K562 (cell line): ENCODE measurements around the gene CDYL. TPM values are rescaled to one million over a fixed set of nuclear protein-coding genes. Genes with fewer than 3 reads are reported as not detected.

ENCODE experiments used
- ESRRB ChIP-seq: fragments of 250-450 bp; sonication (Bioruptor Pico); IDR thresholded peaks from 2 replicates; pipeline ENCODE4 v1.5.0; 2020; ENCODE audit warnings: mild to moderate bottlenecking, moderate library complexity, borderline replicate concordance
- FIP1L1 ChIP-seq: fragments of 200-400 bp; formaldehyde crosslinking; IDR thresholded peaks from 2 replicates; pipeline ENCODE4 v1.6.1; 2018; ENCODE audit warnings: mild to moderate bottlenecking, low read depth, low read length; ENCODE audit not compliant: poor library complexity, severe bottlenecking
- KLF13 ChIP-seq: fragments of 450-650 bp; IDR thresholded peaks from 2 replicates; pipeline ENCODE4 v1.6.1; 2016; ENCODE audit warnings: missing genetic modification characterization, low read depth, mild to moderate bottlenecking, missing compliant biosample characterization, moderate library complexity, borderline replicate concordance
- NFATC3 ChIP-seq: fragments of 450-650 bp; IDR thresholded peaks from 2 replicates; pipeline ENCODE4 v1.6.1; 2017; ENCODE audit warnings: mild to moderate bottlenecking
- NFE2 ChIP-seq: IDR thresholded peaks from 2 replicates; pipeline ENCODE4 v1.6.1; 2014; ENCODE audit warnings: antibody characterized with exemption, low read depth
- PHF20 ChIP-seq: fragments of 450-650 bp; IDR thresholded peaks from 2 replicates; pipeline ENCODE4 v1.6.1; 2018; ENCODE audit not compliant: partially characterized antibody
- SIN3A ChIP-seq, 2 experiments: fragments of 150-350 bp in 1 of 2; IDR thresholded peaks; 2 replicates each; pipeline ENCODE4 v1.6.1; 2011 to 2016; ENCODE audit warnings: borderline replicate concordance in 2 of 2, low read depth in 2 of 2, low read length in 2 of 2, mild to moderate bottlenecking in 2 of 2, moderate library complexity in 2 of 2; ENCODE audit not compliant: control insufficient read depth in 1 of 2
- SMARCA4 ChIP-seq: fragments of 450-650 bp; IDR thresholded peaks from 2 replicates; pipeline ENCODE4 v1.6.1; 2016
- SMC3 ChIP-seq: conservative IDR thresholded peaks from 2 replicates; pipeline ENCODE4 v1.6.1; 2011; ENCODE audit warnings: low read depth, low read length, improper control_type of control experiment; ENCODE audit not compliant: insufficient read depth
- TEAD2 ChIP-seq: fragments of 450-650 bp; IDR thresholded peaks from 2 replicates; pipeline ENCODE4 v1.6.1; 2016; ENCODE audit warnings: missing genetic modification characterization, control low read depth, missing compliant biosample characterization
- ZNF212 ChIP-seq: fragments of 450-650 bp; formaldehyde crosslinking; IDR thresholded peaks from 2 replicates; pipeline ENCODE4 v1.4.0; 2020; ENCODE audit warnings: mild to moderate bottlenecking
- ZNF699 ChIP-seq: fragments of 250-450 bp; sonication (Bioruptor Pico); IDR thresholded peaks from 2 replicates; pipeline ENCODE4 v1.8.0; 2021; ENCODE audit warnings: mild to moderate bottlenecking, moderate library complexity; ENCODE audit not compliant: insufficient replicate concordance
- polyA plus RNA-seq, 8 experiments: library from polyadenylated mRNA; depleted of rRNA in 4 of 8; stranded (reverse) in 5 of 8; unstranded in 3 of 8; fragments of >200 nt; fragmentation: Nextera tagmentation in 2 of 8; fragmentation: Illumina TruSeq in 1 of 8; extraction: Ambion mirVana in 2 of 8; extraction: Trizol in 1 of 8; gene quantifications; 2 replicates each; pipeline versions ENCODE4 v1.2.1 to v1.2.3, GENCODE V29; 2011 to 2014; ENCODE audit warnings: inconsistent platforms in 1 of 8, missing spikeins in 1 of 8
- total RNA-seq, 7 experiments: library from RNA; depleted of rRNA in 6 of 7; stranded (reverse); fragments of >200 nt in 6 of 7; fragmentation: Illumina TruSeq in 2 of 7; extraction: Trizol in 2 of 7; gene quantifications; 2 replicates each; pipeline versions ENCODE4 v1.2.1 to v1.2.3, GENCODE V29; 2011 to 2021; ENCODE audit warnings: low replicate concordance in 1 of 7
- TF ChIP-seq, protein P1 (sequence below): fragments of 450-650 bp; IDR thresholded peaks from 2 replicates; pipeline ENCODE4 v1.6.1; 2017; ENCODE audit warnings: antibody characterized with exemption, mild to moderate bottlenecking
- TF ChIP-seq, protein P2 (sequence below): fragments of 250-450 bp; sonication (Bioruptor Pico); IDR thresholded peaks from 2 replicates; pipeline ENCODE4 v1.4.0; 2020; ENCODE audit warnings: mild to moderate bottlenecking
- TF ChIP-seq, protein P3 (sequence below), 2 experiments: IDR thresholded peaks; 2 replicates each; pipeline ENCODE4 v1.6.1; 2012; ENCODE audit warnings: improper control_type of control experiment in 2 of 2, low read depth in 2 of 2, low read length in 2 of 2, borderline replicate concordance in 1 of 2
- TF ChIP-seq, protein P4 (sequence below): fragments of 250-450 bp; sonication (Bioruptor Pico); IDR thresholded peaks from 2 replicates; pipeline ENCODE4 v1.8.0; 2021; ENCODE audit warnings: moderate library complexity, mild to moderate bottlenecking, inconsistent platforms

The CDYL gene
- total and polyA plus RNA-seq, 9 of the 15 experiments (the other 6 are each of a cell fraction or from before 2014, with no cell fraction given), result 8.1 to 45.8 (median 40.8) TPM

DNA sequence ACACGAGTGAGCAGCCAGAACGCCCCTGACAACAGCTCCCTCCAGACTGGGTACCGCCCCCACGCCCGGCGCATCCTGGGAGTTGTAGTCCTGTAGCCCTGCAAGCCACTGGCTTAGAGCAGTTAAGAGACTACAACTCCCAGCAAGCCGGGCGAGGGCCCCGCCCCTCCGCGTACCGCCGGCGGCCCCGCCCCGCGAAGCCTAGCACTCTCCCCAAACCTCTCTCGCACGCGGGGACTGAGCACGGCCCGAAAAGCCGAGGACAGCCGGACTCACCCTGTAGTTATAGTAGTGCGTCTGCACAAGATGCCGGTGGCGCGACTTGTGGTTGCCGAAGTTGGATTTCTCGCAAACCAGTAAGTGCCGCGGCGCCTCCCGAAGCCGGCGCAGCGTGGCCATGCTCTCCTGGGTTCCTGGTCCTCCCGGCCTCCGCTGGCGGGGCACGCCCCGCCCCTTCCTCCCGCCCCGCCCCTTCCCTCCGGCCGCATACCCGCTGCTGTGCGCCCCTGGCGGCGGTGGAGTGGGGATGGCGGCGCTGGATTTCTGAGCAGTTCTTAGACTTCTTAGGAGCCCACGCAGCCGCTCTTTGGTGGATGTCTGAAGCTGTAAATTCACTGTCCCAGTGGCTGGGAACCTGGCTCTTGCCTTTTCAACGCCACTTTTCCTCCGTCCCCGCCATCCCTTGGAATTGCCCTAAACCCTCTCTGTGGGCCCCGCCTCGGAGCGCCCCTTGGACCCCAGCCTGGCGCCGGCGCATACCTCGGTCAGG, 227.6 kb downstream of the CDYL start, which contains the start of gene RPP40 (continued):
- TF ChIP-seq, protein P1, sequence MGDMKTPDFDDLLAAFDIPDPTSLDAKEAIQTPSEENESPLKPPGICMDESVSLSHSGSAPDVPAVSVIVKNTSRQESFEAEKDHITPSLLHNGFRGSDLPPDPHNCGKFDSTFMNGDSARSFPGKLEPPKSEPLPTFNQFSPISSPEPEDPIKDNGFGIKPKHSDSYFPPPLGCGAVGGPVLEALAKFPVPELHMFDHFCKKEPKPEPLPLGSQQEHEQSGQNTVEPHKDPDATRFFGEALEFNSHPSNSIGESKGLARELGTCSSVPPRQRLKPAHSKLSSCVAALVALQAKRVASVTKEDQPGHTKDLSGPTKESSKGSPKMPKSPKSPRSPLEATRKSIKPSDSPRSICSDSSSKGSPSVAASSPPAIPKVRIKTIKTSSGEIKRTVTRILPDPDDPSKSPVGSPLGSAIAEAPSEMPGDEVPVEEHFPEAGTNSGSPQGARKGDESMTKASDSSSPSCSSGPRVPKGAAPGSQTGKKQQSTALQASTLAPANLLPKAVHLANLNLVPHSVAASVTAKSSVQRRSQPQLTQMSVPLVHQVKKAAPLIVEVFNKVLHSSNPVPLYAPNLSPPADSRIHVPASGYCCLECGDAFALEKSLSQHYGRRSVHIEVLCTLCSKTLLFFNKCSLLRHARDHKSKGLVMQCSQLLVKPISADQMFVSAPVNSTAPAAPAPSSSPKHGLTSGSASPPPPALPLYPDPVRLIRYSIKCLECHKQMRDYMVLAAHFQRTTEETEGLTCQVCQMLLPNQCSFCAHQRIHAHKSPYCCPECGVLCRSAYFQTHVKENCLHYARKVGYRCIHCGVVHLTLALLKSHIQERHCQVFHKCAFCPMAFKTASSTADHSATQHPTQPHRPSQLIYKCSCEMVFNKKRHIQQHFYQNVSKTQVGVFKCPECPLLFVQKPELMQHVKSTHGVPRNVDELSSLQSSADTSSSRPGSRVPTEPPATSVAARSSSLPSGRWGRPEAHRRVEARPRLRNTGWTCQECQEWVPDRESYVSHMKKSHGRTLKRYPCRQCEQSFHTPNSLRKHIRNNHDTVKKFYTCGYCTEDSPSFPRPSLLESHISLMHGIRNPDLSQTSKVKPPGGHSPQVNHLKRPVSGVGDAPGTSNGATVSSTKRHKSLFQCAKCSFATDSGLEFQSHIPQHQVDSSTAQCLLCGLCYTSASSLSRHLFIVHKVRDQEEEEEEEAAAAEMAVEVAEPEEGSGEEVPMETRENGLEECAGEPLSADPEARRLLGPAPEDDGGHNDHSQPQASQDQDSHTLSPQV, result peak; percentile 87
- TF ChIP-seq ESRRB (no peak), KLF13 (peak; percentile 85), NFATC3 (no peak), SMARCA4 (peak; percentile 53; the same call in 1 of the 2 replicates), TEAD2 (no peak), NFE2 (0 out of 2 replicates have a peak, but pooled peaks have one; percentile 5), FIP1L1 (peak; percentile 78), PHF20 (peak; percentile 66), ZNF699 (CRISPR knock-in tag) (no peak), SIN3A (IDR thresholded peaks at IDR 0.05; ENCODE audit: borderline replicate concordance in 2 of 2, control insufficient read depth in 1 of 2, low read depth in 2 of 2, low read length in 2 of 2) (peak in 1 of 2 experiments; percentile 96; a peak in 2 of 4 replicates), ZNF212 (CRISPR knock-in tag) (no peak), SMC3 (no peak)
- TF ChIP-seq, protein P2, sequence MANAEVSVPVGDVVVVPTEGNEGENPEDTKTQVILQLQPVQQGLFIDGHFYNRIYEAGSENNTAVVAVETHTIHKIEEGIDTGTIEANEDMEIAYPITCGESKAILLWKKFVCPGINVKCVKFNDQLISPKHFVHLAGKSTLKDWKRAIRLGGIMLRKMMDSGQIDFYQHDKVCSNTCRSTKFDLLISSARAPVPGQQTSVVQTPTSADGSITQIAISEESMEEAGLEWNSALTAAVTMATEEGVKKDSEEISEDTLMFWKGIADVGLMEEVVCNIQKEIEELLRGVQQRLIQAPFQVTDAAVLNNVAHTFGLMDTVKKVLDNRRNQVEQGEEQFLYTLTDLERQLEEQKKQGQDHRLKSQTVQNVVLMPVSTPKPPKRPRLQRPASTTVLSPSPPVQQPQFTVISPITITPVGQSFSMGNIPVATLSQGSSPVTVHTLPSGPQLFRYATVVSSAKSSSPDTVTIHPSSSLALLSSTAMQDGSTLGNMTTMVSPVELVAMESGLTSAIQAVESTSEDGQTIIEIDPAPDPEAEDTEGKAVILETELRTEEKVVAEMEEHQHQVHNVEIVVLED, result peak; percentile 87
- TF ChIP-seq, protein P3, sequence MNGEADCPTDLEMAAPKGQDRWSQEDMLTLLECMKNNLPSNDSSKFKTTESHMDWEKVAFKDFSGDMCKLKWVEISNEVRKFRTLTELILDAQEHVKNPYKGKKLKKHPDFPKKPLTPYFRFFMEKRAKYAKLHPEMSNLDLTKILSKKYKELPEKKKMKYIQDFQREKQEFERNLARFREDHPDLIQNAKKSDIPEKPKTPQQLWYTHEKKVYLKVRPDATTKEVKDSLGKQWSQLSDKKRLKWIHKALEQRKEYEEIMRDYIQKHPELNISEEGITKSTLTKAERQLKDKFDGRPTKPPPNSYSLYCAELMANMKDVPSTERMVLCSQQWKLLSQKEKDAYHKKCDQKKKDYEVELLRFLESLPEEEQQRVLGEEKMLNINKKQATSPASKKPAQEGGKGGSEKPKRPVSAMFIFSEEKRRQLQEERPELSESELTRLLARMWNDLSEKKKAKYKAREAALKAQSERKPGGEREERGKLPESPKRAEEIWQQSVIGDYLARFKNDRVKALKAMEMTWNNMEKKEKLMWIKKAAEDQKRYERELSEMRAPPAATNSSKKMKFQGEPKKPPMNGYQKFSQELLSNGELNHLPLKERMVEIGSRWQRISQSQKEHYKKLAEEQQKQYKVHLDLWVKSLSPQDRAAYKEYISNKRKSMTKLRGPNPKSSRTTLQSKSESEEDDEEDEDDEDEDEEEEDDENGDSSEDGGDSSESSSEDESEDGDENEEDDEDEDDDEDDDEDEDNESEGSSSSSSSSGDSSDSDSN (IDR thresholded peaks at IDR 0.05; ENCODE audit: borderline replicate concordance in 1 of 2, low read depth in 2 of 2, low read length in 2 of 2), result no peak
- TF ChIP-seq, protein P4, sequence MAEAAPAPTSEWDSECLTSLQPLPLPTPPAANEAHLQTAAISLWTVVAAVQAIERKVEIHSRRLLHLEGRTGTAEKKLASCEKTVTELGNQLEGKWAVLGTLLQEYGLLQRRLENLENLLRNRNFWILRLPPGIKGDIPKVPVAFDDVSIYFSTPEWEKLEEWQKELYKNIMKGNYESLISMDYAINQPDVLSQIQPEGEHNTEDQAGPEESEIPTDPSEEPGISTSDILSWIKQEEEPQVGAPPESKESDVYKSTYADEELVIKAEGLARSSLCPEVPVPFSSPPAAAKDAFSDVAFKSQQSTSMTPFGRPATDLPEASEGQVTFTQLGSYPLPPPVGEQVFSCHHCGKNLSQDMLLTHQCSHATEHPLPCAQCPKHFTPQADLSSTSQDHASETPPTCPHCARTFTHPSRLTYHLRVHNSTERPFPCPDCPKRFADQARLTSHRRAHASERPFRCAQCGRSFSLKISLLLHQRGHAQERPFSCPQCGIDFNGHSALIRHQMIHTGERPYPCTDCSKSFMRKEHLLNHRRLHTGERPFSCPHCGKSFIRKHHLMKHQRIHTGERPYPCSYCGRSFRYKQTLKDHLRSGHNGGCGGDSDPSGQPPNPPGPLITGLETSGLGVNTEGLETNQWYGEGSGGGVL (CRISPR knock-in tag), result no peak
